ENCODE measurements around the gene PPID. TPM values are rescaled to one million over a fixed set of nuclear protein-coding genes. Genes with fewer than 3 reads are reported as not detected.
A peak's percentile ranks its signal among the peaks of the same experiment; 100 is the strongest.
"Not testable (repeated sequence)": the region's sequence is repeated elsewhere in the genome, so short reads cannot be mapped to it uniquely, and the experiment has no call there.

The PPID gene
- total RNA-seq, 1 experiment from 2014 or later: 80.3 TPM

DNA sequence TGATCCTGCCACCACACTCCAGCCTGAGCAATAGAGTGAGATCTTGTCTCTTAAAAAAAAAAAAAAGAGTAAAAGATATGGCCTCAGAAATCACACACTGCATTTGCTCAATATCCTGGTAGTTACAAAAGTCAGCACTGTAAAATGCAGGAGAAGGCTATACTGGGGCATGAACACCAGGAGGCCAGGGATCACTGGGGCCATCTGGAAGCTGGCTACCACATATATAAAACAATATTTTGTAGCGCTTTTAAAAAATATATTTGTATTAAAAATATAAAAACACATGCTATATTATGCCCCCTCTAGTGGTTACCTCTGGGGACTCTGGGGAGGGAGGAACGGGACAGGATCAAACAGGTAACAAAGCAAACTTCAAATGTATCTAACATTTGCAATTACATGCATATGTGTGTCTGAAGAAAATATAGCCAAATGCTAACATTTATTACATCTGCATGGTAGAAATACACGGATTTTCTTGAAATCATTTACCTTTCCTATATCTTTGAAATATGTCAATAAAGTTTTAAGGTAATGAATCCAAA lies 55.5 kb downstream of the PPID start:
- DNase-seq (ENCODE audit: low spot score): peak; percentile 22

DNA sequence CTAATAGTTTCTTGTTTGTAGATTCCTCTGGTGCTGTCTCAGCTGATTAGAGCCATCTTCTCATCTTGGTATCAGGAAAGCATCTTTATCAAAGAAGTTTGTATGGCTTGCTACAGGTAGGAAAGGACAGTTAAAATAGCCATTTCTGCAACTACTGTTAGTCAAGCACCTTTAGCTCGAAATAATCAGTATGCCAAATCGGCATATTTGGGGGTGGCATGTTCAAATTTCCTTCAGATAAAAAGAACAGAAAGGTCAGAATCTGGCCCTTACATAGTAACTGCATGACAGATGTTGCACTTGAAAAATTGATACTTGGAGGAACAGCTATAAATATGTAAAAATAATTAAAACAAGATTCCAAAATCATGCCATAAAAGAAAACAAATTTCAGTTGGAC lies 56.3 kb downstream of the PPID start:
- no peak for DNase-seq (ENCODE audit: low spot score)

DNA sequence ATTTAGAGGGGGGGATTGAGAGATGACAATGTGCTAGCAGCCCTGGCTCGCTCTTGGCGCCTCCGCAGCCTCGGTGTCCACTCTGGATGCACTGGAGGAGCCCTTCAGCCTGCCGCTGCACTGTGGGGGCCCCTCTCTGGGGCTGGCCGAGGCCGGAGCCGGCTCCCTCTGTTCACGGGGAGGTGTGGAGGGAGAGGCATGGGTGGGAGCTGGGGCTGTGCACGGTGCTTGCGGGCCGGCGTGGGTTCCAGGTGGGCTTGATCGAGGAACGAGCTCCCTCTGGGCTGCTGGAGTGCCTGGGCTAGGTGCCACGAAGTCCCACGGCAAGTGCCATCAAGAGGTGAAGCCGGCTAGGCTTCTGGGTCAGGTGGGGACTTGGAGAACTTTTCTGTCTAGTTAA lies 58.4 kb downstream of the PPID start:
- DNase-seq (ENCODE audit: low spot score): no peak

DNA sequence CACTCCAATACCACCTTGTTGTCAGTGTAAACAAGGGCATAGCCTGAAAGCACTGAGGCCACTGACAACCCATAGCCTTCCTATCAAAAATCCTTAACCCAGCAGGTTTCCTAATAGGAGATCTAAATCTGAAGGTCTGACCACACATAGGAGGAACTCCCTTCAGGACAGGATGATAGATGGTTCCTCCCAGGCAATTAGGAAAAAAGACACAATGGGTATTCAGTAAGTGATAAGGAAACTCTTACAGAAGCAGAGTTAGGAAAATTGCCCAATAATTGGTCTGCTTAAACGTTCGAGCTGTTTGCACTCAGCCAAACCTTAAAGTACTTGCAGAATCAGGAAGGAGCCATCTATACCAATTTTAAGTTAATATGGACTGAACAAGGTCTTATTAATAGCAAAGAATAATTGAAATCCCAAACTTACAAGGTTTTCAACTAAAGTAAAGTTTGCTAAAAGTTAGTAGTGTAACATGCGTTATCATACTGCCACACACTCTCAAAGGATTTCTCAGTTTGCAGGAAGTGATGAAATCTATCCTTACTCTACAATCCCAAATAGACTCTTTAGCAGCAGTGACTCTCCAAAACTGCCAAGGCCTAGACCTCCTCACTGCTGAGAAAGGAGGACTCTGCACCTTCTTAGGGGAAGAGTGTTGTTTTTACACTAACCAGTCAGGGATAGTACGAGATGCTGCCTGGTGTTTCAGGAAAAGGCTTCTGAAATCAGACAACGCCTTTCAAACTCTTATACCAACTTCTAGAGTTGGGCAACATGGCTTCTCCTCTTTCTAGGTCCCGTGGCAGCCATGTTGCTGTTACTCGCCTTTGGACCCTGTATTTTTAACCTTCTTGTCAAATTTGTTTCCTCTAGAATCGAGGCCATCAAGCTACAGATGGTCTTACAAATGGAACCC lies 59.2 kb downstream of the PPID start:
- DNase-seq (ENCODE audit: low spot score): not testable (repeated sequence)

DNA sequence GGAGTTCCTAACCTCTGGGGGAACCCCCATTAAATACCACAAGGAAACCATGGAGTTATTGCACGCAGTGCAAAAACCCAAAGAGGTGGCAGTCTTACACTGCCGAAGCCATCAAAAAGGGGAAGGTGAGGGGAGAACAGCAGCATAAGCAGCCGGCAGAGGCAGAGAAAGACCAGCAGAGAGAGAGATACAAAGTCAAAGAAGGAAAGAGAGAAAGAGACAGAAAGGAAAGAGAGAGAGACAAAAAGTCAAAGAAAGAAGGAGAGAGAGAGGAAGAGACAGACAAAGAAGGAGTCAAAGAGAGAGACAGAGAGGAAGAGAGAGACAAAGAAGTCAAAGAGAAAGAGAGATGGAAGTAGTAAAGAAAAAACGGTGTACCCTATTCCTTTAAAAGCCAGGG lies 59.9 kb downstream of the PPID start:
- not testable (repeated sequence) for DNase-seq (ENCODE audit: low spot score)

Other genes with a start within 250 kb of the PPID start
- gene RXFP1, start 201.5 kb downstream of the PPID start, total RNA-seq (2014; rRNA removed; shearing (Covaris generic)): not detected in 2 replicates
- 32.1 and 33.0 TPM in 2 replicates for gene C4orf46, start 51.5 kb downstream of the PPID start, total RNA-seq (2014; rRNA removed; shearing (Covaris generic))
- 18.1 and 31.9 TPM in 2 replicates for gene ETFDH, start 51.1 kb downstream of the PPID start, total RNA-seq (2014; rRNA removed; shearing (Covaris generic))
- gene FNIP2, start 45.6 kb upstream of the PPID start, total RNA-seq (2014; rRNA removed; shearing (Covaris generic)): 8.0 and 10.8 TPM in 2 replicates

Measured in A172 (cell line).